D341Med (cell line): Measurements from ENCODE around the gene CNTN5.
"Not testable (repeated sequence)": the region's sequence is repeated elsewhere in the genome, so short reads cannot be mapped to it uniquely, and the experiment has no call there.

Experiments
- DNase-seq: peaks from one replicate; pipeline ENCODE4 v3.0.0; 2012; ENCODE audit warnings: low spot score

Gene CNTN5

DNA sequence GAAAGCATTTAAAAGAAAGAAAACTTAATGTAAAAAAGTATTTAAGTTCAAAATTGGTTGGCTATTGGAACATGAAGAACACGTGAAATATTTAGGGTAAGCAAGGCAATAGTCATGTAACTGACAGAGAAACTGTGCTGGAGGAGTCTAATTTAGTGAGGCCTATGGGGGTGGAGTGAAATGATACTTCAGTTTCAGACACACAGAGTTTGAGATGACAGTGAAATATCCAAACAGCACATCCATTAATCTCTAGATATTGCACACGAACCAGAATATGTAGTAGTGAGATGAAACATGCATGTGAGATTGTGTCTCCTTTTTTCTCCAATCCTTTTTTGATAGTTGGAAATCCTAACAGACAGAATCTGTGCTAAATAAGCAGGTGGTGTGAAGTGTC is 739.0 kb downstream of the CNTN5 start:
- DNase-seq, result no peak

DNA sequence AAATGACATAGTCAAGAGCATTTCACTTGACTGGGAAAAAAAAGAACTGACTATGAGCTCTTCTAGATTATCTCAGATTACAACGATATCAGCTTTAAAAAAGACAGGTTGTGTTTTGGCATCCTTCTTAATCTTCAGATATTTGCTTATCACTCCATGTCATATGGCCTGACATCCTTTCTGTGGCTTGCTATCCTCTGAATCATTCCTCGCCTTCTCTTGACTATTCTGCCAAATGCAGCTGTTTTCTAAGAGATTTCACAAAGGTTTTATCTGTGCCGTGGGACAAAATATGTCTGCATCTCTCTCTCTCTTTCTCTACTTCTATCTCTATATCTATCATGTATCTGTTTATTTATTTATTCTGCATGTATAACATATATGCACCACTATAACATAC is 746.1 kb downstream of the CNTN5 start:
- DNase-seq, result no peak

DNA sequence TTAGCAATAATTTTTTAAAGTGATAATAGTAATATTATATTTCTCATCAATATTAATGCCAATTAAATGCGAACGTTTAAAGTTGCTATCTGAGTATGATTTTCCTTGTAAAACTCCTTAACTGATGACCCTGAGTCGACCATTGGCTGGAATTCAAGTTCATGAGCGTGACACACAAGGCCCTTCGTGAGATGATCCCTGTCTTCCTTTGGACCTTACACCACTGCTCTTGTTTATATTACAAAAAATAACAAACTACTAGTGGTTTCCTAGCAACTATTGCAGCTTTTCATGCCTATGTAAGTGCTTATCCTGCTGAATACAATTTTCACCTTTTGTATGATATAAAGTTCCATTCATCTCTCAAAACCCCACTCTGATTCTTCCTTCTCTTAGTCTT is 752.9 kb downstream of the CNTN5 start:
- no peak for DNase-seq

DNA sequence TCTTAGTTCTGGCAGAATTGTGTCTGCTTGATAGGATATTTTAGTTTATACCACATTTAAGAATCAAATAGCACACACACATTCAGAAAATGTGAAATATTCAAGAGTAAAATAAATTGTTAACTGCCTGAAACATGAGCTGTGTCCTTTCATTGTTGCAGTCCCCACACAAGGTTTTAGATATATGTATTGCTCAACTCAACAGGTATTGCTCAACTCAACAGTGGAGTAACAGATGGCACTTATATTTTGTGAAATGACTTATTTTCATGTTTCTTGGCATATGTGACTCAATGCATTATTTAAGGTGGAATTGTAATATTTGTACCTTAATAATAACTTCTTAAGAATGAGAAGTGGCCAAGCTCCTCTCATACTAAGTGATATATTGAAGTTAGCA is 760.3 kb downstream of the CNTN5 start:
- no peak for DNase-seq

DNA sequence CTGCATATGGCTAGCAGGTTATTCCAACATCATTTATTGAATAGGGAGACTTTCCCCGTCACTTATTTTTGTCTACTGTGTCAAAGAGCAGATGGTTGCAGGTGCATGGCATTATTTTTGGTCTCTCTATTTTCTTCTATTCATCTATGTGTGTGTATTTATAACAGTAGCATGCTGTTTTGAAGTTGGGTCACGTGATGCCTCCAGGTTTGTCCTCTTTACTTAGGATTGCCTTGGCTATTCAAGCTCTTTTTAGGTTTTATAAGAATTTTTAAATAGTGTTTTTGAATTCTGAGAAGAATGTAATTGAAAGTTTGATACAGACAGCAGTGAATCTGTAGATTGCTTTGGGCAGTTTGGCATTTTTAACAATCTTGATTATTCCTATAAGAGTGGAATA is 770.6 kb downstream of the CNTN5 start:
- DNase-seq, result no peak

DNA sequence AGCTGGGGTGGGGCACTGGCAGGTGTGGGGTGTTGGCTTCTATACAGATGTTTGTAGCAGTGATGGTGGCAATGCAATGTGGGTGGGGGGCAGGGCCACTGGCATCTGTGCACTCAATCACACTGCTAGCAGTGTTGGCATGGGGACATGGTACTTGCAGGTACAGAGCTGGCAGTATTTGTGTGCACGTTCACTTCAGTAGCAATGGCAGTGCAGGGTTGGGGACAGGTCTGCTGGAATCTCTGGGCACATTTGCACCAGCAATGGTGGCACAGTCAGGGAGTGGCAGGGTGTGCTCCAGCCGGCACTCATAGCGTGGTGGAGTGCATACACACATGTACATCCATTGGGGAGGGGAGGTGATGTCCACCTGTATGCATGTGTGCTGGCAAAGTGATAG is 775.2 kb downstream of the CNTN5 start:
- no peak for DNase-seq

DNA sequence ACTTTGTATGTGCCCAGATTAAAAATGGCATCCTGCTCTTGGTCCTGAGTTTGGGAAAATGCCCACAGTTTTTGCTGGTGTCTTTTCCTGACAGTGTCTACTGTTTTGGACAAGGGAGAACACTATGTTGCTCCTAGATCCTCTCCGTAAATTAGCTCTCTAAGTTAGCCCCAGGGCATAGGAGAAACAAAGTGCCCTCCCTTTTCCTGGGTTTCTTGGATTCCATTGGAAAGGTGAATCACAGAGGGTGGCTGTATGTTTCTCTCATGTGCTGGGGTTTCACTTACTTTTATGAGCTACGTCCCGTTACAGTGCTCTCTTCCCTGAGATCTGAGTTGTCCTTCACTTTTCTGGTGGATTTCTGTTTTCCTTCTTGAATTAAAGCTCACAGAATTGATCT is 782.8 kb downstream of the CNTN5 start:
- DNase-seq, result no peak

DNA sequence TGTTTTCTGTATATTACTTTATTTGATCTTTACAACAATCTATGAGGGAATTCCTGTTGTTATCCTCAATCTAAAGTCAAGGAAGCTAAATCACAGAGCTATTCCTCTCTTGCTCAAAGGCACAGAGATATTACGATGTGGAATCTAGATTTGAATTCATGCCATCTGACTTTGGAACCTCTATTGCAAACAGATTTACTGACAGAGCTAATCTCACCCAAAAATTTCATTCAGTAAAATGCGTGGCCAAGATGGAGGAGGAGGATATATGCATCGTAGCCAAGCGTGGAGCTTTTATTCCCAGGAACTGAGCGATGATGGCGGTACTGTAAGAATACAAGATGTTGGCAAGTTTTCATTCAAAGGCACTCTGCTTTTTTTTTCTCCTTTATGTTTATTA is 791.8 kb downstream of the CNTN5 start:
- no peak for DNase-seq

DNA sequence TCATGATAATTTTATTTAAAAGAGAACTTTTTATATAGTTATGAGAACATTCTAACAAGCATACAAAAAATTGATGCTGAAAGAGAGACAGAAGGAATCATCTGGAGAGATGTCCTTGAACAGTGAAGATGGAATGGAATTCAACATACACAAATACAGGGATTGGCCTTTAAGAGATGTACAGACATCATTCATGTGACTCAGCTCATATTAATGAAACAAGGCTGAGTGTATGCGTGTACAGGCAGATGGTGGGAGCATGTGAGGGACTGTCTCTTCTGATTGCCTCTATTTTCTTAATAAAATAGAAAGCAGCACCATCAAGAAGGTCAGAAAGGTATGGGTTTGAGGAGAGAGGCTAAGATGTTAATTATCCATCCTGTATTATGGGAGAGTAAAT is 793.3 kb downstream of the CNTN5 start:
- no peak for DNase-seq

DNA sequence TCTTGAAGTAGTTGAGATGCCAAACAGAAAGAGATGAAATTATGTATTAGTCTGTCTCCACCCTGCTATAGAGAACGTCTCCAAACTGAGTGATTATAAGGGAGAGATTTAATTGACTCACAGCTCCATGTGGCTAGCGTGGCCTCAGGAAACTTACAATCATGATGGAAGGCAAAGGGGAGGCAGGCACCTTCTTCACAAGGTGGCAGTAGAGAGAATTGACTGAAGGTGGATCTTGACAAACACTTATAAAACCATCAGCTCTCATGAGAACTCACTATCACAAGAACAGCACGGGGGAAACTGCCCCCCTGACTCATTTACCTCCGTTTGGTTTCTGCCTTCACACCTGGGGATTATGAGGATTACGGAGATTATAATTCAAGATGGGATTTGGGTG is 794.0 kb downstream of the CNTN5 start:
- DNase-seq, result no peak

DNA sequence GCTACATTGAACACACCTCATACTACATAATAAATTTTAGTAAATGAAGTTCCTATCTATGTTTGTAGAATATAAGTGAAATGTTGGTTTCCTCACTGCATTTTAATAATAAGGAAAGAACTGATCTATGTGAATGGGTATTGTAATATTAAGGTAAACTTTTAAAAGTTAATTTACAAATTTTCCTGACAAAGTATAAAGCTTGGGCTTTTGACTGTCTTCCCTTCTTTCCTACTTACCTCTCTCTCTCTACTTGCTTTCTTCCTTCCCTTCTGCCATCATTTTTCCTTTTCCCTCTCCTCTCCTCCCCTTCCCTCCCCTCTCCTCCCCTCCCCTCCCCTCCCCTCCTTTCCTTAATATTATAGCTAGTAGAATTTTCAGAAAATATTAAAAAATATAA is 798.2 kb downstream of the CNTN5 start:
- DNase-seq, result no peak

DNA sequence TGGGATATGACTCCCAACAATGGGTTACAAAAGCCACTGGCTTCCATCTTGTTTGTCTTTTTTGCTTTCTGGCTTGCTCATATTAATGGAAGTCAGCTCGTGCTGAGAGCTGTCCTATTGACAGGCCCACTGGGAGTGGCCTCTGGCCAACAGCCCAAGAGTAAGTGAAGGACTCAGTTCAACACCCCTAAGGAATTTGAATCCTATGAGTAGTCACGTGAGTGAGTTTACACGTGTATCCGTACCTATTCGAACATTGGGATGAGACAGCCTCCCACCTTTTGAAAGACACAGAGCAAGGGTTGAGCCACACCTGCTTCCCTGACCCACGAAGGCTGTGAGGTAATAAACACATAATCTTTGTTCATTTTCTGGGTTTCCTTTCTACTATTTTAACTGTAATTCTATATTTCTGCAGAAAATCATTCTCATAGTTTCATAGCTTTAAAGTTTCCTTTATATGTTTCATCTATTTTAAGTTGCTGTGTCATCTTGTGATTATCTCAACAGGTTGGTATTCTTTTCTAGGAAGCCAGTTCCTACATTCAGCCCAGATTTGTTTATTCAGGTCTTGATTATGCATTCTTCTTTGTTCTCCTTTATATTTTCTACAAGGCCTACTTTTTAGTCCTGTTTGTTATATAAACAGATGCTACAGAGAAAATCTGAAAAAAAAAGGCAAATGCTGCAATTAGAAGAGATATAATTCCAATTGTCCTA is 802.3 kb downstream of the CNTN5 start:
- DNase-seq, result no peak

DNA sequence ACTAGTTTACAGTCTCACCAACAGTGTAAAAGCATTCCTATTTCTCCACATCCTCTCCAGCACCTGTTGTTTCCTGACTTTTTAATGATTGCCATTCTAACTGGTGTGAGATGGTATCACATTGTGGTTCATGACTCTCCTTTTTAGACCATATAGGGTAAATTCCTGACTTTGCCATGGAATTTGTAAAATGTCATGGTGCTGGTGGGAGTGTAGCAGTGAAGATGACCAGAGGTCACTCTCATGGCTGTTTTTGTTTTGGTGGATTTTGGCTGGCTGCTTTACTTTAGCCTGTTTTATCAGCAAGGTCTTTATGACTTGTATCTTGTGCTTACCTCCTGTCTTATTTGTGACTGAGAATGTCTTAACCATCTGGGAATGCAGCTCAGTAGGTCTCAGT is 816.0 kb downstream of the CNTN5 start:
- not testable (repeated sequence) for DNase-seq

DNA sequence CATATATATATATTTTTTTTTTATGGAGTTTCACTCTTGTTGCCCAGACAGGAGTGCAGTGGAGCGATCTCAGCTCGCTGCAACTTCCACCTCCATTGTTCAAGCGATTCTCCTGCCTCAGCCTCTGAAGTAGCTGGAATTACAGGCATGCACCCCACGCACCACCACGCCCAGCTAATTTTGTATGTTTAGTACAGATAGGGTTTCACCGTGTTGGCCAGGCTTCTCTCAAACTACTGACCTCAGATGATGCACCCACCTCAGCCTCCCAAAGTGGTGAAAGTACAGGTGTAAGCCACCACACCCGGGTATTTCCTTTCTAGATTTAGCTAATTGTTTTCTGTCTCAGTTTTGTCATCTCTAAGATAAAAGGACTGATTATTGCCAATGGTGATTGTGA is 821.1 kb downstream of the CNTN5 start:
- no peak for DNase-seq

DNA sequence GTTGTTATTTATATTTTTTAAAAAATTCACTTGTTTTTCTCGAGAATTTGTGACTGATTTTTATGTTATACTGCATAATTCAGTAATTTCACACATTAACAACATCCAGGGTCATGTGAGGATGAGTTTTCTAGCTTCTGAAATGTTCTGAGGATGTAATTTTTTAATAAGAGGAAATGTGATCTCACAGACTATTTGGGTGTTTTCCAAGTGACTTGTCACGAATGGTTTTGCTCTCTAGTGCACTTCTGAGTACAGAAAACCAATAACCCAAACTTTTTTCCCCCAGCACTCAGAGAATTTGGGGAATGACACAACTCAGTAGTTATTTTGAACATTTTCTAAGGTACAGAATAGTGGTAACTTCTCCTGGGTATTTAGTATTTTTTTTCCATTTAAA is 845.2 kb downstream of the CNTN5 start:
- DNase-seq, result no peak

DNA sequence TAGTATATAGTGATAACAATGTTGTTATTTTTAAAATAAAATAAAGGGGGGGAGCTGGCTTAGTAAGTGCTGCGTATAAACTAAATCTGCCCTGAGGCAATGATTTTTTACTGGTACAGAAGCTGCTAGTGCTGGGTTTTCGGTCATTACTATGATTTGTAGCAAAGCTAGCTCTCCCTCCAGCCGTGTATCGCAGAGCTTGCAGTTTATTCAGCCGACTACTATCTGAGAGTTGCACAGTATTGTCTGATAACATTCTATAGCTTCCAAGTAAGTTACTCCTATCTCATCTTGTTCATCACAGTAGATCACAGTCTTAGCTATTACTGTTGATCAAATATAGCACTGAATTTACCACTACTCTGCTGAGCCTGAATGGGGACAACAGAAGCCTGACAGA is 860.9 kb downstream of the CNTN5 start:
- DNase-seq, result no peak

DNA sequence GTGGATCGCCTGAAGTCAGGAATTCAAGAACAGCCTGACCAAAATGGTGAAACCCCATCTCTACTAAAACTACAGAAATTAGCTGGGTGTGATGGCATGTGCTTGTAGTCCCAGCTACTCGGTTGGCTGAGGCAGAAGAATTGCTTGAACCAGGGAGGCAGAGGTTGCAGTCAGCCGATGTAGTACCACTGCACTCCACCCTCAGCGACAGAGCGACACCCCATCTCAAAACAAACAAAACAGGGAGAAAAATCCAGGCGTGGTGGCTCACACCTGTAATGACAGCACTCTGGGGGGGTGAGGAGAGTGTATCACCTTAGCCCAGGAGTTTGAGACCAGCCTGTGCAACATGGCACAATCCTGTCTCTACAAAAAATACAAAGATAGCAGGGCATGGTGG is 864.0 kb downstream of the CNTN5 start:
- no peak for DNase-seq

DNA sequence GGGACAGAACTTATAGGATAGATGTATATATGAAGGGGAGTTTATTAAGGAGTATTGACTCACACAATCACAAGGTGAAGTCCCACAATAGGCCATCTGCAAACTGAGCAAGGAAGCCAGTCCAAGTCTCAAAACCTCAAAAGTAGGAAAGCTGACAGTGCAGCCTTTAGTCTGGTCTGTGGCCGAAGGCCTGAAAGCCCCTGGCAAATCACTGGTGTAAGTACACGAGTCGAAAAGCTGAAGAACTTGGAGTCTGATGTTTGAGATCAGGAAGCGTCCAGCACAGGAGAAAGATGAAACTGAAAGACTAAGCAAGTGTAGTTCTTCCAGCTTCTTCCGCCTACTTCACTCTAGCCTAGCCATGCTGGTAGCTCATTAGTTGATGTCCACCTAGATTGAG is 866.7 kb downstream of the CNTN5 start:
- DNase-seq, result no peak

DNA sequence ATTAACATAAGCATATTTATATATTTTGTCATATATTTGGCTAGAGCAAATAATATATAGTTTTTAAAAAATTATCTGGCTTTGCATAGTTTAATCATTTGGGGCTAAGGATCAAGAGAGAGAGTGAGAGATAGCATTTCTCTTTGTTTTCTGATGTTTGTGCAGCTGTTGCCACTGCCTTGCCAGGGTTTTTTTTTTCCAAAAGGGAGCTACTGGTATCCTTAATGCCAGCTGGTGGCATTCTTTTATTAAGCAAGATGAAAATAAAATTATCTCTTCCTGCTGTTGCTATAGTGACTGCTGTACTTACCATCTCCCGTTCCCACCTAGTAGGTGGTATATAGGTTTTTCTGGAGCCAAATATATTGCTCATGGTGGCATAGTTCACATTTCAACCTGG is 873.1 kb downstream of the CNTN5 start:
- no peak for DNase-seq

DNA sequence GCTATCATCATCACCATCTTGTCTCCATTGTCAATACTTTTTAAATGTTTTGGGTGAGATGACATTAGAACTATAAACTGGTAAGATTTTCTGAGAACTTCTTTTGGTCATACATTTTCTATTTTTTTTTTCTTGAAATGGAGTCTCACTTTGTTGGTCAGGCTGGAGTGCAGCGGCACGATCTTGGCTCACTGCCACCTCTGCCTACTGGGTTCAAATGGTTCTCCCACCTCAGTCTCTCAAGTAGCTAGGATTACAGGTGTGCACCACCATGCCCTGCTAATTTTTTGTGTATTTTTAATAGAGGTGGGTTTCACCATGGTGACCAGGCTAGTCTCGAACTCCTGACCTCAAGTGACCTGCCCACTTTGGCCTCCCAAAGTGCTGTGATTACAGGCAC is 880.4 kb downstream of the CNTN5 start:
- no peak for DNase-seq

DNA sequence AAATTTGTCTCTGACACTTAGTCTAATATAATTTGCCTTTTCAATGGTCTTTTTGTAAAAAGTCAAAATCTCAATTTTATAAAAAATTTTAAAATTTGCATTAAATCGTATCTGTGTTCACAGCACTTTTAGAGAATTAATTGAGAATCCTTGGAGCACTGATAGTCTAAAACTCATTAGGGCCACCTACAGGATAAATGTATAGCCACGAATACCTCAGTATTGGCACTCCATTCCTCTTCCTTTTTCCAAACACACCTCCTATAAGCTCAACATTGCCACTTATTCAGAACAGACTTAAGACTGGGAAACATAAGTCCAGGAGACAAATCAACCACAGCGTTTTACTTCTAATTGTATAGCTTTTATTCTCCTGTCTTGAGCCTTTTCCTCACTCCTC is 890.4 kb downstream of the CNTN5 start:
- peak; percentile 23 for DNase-seq

DNA sequence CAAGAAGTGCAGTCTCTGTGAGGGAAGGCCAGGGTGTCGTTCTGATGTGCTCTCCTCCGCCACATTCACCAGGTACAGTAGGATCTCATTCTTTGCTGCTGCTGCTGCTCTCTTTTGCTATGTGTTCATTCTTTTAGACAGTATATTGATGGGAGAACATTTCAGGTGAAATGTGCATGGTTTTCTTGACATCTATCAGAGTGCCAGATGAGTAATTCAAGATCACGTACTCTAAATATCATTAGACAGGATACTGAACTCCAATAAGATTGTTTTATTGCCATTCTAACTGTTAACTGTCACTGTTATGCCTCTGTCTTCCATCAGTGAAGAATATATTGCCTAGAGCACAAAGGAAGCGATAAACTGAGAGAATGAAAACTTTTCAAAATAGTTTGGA is 895.3 kb downstream of the CNTN5 start:
- no peak for DNase-seq

DNA sequence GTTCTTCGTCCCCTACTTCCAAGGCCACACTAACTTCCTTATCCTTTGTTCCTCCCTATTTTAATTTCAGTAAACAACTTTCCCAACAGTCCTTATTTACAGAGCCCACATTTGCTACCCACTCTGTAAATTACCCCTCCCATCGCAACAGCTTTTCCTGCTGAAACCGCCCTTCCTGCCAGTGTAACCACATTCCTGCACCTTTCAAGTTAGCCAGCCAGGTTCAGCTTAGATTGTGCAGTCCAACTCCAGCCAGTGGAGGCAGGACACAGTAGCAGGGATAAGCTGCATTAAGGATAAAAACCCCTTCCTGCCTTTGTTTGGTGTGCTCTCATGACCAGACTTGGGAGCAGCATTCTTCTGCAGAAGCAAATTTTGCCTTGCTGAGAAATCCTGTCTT is 898.0 kb downstream of the CNTN5 start:
- DNase-seq, result no peak

DNA sequence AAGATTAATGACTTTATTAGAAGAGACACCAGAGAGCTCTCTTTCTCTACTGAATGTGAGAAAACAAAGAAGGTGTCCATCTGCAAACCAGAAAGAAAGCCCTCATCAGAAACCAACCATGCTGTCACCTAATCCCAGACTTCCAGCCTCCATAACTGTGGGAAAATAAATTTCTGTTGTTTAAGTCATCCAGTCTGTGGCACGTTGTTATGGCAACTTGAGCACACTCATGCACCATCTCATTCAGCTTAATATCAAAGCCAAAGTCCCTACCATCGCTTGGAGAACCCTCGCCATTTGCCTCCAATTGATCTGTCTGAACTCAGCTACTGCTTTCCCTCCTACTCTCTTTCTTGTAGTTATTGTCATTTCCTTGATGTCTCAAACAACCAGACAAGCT is 900.2 kb downstream of the CNTN5 start:
- no peak for DNase-seq

DNA sequence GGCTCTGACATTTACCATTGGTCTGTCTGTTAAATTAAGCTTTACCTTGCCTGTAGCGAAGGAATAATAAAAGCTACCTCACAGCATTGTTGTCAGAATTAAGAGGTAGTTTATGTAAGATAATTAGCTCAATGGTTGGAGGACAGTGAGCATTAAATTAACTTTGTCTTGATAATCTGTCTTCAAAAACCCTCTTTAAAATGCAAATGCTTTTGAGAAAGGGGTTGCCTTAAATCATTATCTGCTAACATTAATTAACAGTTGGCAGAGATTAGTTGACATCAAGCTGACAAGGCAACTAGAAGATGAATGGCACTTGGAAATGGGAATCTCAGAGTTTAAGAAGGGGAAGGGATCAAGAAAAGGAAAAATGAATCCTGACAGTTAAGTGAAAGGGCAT is 905.2 kb downstream of the CNTN5 start:
- no peak for DNase-seq
